ENCODE results near the gene TMEM92.

The TMEM92 gene

DNA sequence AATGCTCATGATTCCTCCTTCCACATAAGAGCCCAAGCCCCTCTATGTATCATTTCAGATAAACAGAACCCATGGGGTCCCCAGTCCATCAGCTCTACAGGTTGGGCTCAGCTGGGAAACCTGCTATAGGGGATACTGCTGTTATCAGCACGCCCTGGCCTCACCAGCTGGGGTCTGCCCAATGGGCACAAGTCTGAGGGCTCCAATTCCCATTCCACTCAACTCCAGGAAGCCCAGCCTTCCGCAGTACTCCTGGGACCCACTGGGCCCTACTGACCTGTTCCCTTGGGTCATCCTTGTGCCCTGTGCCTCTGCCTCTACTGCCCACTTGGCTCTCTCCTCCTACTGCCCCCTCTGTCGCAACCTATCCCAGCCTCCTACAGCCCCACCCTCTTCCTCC, 55.5 kb downstream of the TMEM92 start:
- DNase-seq: no peak

DNA sequence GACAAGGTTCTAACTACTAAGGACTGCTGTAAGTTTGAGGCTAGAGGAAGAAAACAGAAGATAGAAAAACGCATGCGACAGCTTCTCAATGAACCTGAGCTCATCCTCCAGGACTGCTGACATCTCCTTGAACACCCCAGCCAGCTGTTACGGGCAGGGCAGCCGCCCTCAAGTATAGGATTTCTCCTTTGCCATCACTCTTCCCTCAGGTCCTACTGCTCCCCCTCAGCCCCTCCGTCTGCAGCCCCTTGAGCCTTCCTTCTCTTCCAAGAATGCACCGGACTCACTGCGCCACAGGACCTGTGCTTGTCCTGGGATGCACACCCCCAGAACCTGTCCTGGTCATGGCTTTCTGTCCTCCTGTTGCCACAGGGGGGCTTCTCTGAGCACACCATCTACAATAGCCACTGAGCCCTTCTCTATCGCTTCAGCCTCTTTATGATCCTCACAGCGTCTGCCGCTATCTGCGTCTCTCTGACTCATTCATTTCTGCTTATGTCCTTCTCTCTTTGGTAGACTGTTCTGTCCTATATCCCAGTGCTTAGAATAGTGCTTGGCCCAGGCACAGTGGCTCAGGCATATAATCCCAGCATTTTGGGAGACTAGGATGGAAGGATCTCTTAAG, 56.0 kb downstream of the TMEM92 start:
- no peak for DNase-seq
